HUES48 (cell line): ENCODE data around the gene UTP3.
A peak's percentile ranks its signal among the peaks of the same experiment; 100 is the strongest.

ENCODE experiments used
- H3K27ac ChIP-seq: one replicate; pipeline ENCODE4 v1.7.0; 2013; ENCODE audit warnings: low read depth, low read length, inconsistent platforms
- H3K27me3 ChIP-seq: 2 replicates; pipeline ENCODE4 v1.6.1; 2013; ENCODE audit warnings: mild to moderate bottlenecking, low read length; ENCODE audit not compliant: control insufficient read depth, insufficient read depth
- H3K36me3 ChIP-seq: 2 replicates; pipeline ENCODE4 v1.6.1; 2013; ENCODE audit warnings: low read length; ENCODE audit not compliant: control insufficient read depth, insufficient read depth
- H3K4me1 ChIP-seq: 2 replicates; pipeline ENCODE4 v1.6.1; 2013; ENCODE audit warnings: mild to moderate bottlenecking, low read length; ENCODE audit not compliant: control insufficient read depth, insufficient read depth
- H3K4me3 ChIP-seq: 2 replicates; pipeline ENCODE4 v1.5.1; 2013; ENCODE audit warnings: mild to moderate bottlenecking, low read depth, low read length
- H3K9ac ChIP-seq: 2 replicates; pipeline ENCODE4 v1.6.1; 2013; ENCODE audit warnings: mild to moderate bottlenecking, low read depth, low read length, moderate library complexity
- H3K9me3 ChIP-seq: 2 replicates; pipeline ENCODE4 v1.6.1; 2013; ENCODE audit warnings: low read length; ENCODE audit not compliant: control insufficient read depth, insufficient read depth

UTP3 gene

GRCh38 chr4:70706044-70706461, 17.7 kb downstream of the UTP3 start:
- Histone ChIP-seq H3K4me3 (peak overlapping the region; percentile 75), H3K36me3 (no peaks in the 10 kb centered on the region), H3K27ac (peak overlapping the region; percentile 92), H3K9me3 (no peaks in the 10 kb centered on the region), H3K27me3 (no peaks in the 10 kb centered on the region), H3K9ac (peak overlapping the region; percentile 67; the same call in 1 of the 2 replicates), H3K4me1 (peaks cover 20% of the 10 kb centered on the region; the same call in 1 of the 2 replicates)

DNA sequence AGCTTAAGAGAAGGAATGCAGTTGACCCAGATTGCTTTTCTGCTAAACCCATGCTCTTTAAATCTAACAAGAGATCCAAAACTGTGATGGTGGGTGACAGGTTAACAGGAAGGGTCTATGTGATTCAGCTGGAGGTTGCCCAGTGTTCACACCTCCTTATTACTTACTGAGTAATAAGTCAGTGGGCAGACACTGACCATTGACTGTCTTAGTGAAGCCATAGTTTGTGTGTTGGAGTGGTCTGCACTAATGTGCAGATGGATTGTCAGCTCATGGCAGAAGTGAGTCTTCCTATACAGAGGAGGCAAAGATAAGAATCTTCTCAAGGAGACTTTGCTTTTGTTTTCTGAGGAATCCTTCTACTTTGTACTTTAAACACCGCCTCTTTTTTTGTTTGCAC, 18.2 kb downstream of the UTP3 start:
- Histone ChIP-seq H3K4me1 (peaks cover 20% of the 10 kb centered on the region; the same call in 1 of the 2 replicates), H3K4me3 (peak overlapping the region; percentile 75), H3K9ac (no peak overlapping the region)

GRCh38 chr4:70709611-70710205, 21.4 kb downstream of the UTP3 start:
- H3K4me3 ChIP-seq: no peak overlapping the region
- peaks cover 29% of the 10 kb centered on the region for H3K4me1 ChIP-seq
- H3K9me3 ChIP-seq: no peaks in the 10 kb centered on the region
- H3K27ac ChIP-seq: peak overlapping the region; percentile 43
- H3K27me3 ChIP-seq: no peaks in the 10 kb centered on the region
- H3K36me3 ChIP-seq: no peaks in the 10 kb centered on the region
- no peak overlapping the region for H3K9ac ChIP-seq

More for the DNA sequence above, 18.2 kb downstream of the UTP3 start:
- Histone ChIP-seq H3K36me3 (no peaks in the 10 kb centered on the region), H3K9me3 (no peaks in the 10 kb centered on the region), H3K27me3 (no peaks in the 10 kb centered on the region), H3K27ac (no peak overlapping the region)

DNA sequence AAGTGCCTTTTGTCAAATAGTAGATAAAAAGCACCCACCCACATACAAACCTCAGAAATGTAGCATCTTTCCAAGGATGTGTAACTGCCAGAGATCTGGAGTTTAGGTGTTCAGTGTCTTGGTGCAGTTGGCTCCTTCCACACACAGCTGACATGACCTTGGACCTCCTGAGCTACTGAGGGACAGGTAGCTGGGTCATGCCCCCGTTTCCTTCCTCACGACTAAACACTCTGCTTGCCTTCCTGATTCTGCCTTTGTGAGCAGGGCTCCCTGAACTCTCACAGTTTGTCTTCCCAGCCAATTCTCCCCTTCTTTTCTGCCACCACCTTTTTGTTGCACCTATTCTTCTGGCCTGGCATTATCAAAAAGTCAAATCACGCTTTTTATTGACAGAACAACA, 23.3 kb downstream of the UTP3 start:
- H3K27ac ChIP-seq: no peak overlapping the region

DNA sequence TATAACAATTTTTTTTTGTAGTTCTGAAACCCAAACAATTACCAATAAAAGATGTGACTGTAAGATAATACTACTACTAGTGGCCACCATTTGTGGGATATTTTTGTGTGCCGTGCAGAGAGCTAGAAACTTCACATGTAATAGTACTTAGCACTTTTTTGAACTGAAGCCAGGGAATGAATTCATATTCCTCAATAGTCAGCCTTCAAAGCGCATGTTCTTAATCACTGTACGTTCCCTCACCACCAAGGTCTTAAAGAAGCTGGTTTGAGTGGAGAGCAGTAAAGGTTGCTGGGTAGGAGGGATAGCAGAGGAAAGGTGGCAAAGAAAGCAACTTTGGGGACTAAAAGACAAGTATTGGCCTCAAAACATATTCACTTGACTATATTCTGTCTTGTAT, 23.8 kb downstream of the UTP3 start:
- no peak overlapping the region for H3K4me3 ChIP-seq
- H3K27ac ChIP-seq: no peak overlapping the region
- H3K9ac ChIP-seq: no peak overlapping the region
- H3K9me3 ChIP-seq: no peaks in the 10 kb centered on the region
- no peaks in the 10 kb centered on the region for H3K27me3 ChIP-seq
- H3K36me3 ChIP-seq: no peaks in the 10 kb centered on the region
- H3K4me1 ChIP-seq: peaks cover 18% of the 10 kb centered on the region

More for the DNA sequence above, 23.3 kb downstream of the UTP3 start:
- no peaks in the 10 kb centered on the region for H3K27me3 ChIP-seq
- peaks cover 21% of the 10 kb centered on the region for H3K4me1 ChIP-seq
- H3K4me3 ChIP-seq: no peak overlapping the region
- H3K36me3 ChIP-seq: no peaks in the 10 kb centered on the region
- H3K9me3 ChIP-seq: no peaks in the 10 kb centered on the region
- no peak overlapping the region for H3K9ac ChIP-seq

- Histone ChIP-seq H3K27ac (no peak overlapping the region), H3K4me3 (no peak overlapping the region), H3K4me1 (peaks cover 18% of the 10 kb centered on the region)
Observed at GRCh38 chr4:70712604-70713452, 24.5 kb downstream of the UTP3 start.

GRCh38 chr4:70713453-70714078, 25.2 kb downstream of the UTP3 start:
- peaks cover 18% of the 10 kb centered on the region for H3K4me1 ChIP-seq
- H3K9ac ChIP-seq: no peak overlapping the region
- H3K36me3 ChIP-seq: no peaks in the 10 kb centered on the region
- H3K27me3 ChIP-seq: no peaks in the 10 kb centered on the region
- peak overlapping the region; percentile 11 for H3K27ac ChIP-seq
- no peak overlapping the region for H3K4me3 ChIP-seq
- H3K9me3 ChIP-seq: no peaks in the 10 kb centered on the region

More at GRCh38 chr4:70712604-70713452, 24.5 kb downstream of the UTP3 start:
- no peaks in the 10 kb centered on the region for H3K27me3 ChIP-seq
- no peaks in the 10 kb centered on the region for H3K36me3 ChIP-seq
- no peak overlapping the region for H3K9ac ChIP-seq
- H3K9me3 ChIP-seq: no peaks in the 10 kb centered on the region

GRCh38 chr4:70714079-70714887, 26.0 kb downstream of the UTP3 start:
- H3K9ac ChIP-seq: no peak overlapping the region
- H3K36me3 ChIP-seq: no peaks in the 10 kb centered on the region
- no peak overlapping the region for H3K4me3 ChIP-seq
- no peaks in the 10 kb centered on the region for H3K27me3 ChIP-seq
- H3K9me3 ChIP-seq: no peaks in the 10 kb centered on the region
- H3K4me1 ChIP-seq: peaks cover 17% of the 10 kb centered on the region
- H3K27ac ChIP-seq: no peak overlapping the region

GRCh38 chr4:70715097-70715496, 26.8 kb downstream of the UTP3 start:
- Histone ChIP-seq H3K9me3 (no peaks in the 10 kb centered on the region), H3K9ac (no peak overlapping the region), H3K27me3 (no peaks in the 10 kb centered on the region), H3K36me3 (no peaks in the 10 kb centered on the region), H3K4me1 (peaks cover 9% of the 10 kb centered on the region; the same call in 1 of the 2 replicates), H3K4me3 (no peak overlapping the region), H3K27ac (no peak overlapping the region)

GRCh38 chr4:70718811-70719604, 30.7 kb downstream of the UTP3 start:
- Histone ChIP-seq H3K4me1 (peaks cover 18% of the 10 kb centered on the region), H3K4me3 (no peak overlapping the region), H3K27me3 (no peaks in the 10 kb centered on the region), H3K36me3 (no peaks in the 10 kb centered on the region), H3K9ac (no peak overlapping the region), H3K27ac (no peak overlapping the region), H3K9me3 (no peaks in the 10 kb centered on the region)
